Panc1 (cell line): ENCODE results near the gene PTPRF.

Experiments
- CTCF ChIP-seq: fragments of 450-650 bp; IDR thresholded peaks from 2 replicates; pipeline ENCODE4 v1.5.1; 2017; ENCODE audit warnings: mild to moderate bottlenecking
- POLR2AphosphoS5 ChIP-seq: IDR thresholded peaks from 2 replicates; pipeline ENCODE4 v1.6.1; 2012; ENCODE audit warnings: mild to moderate bottlenecking, low read depth, low read length, moderate library complexity
- REST ChIP-seq, 2 experiments: IDR thresholded peaks; 2 replicates each; pipeline ENCODE4 v1.6.1; 2011 to 2012; ENCODE audit warnings: low read depth in 2 of 2, control low read depth in 1 of 2, low read length in 1 of 2, mild to moderate bottlenecking in 1 of 2, moderate library complexity in 1 of 2; ENCODE audit not compliant: insufficient read depth in 1 of 2

- no peak for TF ChIP-seq CTCF
- TF ChIP-seq POLR2AphosphoS5 = no peak
- TF ChIP-seq REST (IDR thresholded peaks at IDR 0.05; ENCODE audit: insufficient read depth in 1 of 2, low read depth in 2 of 2, low read length in 1 of 2) = no peak
These were observed 48.5 kb upstream of the PTPRF start for GRCh38 chr1:43482215-43482614.
